Stimulated activated CD8-positive, alpha-beta memory T cell treated with anti-CD3 and anti-CD28 coated beads, Interleukin-15, amount 100 ng/mL, for 1 hour (primary cell): Measurements from ENCODE around the gene MYCBP.
"Not testable (repeated sequence)": the region's sequence is repeated elsewhere in the genome, so short reads cannot be mapped to it uniquely, and the experiment has no call there.

Experiments
- DNase-seq: peaks from one replicate; pipeline ENCODE4 v3.0.0-alpha.2; 2020; ENCODE audit warnings: low read depth

MYCBP gene

DNA sequence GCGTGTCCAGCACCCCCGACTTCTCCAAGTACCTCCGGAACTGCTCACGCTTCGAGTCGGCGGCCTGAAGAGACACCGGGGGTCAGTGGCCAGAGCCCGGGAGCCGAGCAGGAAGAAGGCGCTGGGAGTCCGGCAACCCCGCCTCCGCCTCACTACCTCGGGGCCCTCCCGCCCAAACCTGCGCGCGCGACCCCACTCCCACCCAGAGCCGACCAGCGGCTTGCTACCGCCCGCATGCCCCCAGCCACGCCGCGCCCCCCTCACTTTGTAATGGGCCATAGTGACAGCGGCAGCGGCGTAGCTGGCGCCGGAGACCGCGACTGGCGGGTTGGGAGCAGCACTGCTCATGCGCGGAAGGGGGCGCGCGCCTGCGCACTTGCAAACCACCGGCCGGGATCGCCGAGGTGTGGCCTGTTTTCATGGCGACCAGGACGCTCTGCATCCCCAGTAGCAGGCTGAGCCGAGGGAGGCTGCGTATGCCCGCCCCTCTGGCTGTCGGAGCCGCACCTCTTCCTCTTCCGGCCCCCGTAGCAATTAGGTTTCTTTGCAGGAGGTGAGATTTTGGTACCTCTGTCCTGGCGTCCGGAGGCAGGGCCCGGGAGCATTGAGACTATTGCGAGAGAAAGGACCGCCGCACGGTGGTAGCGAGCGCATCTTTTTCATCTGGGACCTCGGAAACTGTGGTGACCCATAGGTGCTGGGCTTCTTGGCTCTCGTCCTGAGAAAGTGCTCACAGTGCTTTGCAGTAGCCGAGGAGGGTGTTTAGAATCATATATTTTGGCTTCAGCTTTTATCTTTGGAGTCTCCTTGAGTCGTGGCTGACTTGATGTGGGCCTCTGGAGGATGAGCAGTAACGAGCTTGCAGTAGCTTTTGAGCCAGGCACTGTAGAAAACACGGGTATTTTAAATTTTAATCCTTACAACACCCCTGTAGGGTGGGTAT, at the start of gene MYCBP:
MYCBP (minus strand) TSS at position 322 of the 943 bp plus-strand sequence; CDS start at position 279, 43 bp downstream.
- peak; percentile 89 for DNase-seq

DNA sequence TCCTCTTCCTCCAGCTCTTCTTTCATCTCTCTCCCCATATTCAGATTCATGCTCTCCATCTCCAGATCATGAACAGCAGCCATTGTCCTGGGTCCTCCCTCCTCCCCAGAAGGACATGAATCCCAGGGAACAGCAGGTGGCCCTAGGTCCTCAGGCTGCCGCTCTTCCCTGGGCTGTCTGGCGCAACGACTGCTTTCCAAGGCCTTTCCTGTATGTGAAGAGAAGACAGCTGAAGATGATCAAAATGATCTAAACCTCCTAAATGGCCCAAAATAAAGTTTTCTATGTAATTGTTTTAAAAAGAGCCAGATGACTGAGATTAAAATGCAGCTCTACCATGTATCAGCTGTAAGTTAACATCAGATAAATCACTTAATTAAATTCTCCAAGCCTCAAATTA, 46.0 kb upstream of the MYCBP start:
- no peak for DNase-seq

DNA sequence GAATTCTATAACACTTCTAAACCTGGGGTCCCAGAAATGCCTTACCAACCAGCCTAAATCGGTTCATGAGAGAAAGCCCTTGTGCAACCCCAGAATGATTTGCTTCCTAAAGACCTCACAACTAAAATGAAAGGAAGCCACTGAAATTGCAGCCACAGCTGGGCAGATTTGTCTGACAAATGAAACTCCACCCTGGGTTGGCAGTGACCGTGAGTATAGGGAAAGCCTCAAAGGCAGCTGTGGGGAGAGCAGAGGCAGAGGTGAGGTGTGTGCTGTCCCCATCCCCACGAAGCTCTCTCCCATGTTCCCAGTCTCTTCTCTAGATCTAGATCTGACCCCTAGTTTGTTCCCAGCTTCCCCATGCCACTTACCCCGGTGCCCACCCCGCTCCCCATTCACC, 45.4 kb upstream of the MYCBP start:
- DNase-seq: no peak

GRCh38 chr1:38917772-38918171, 44.6 kb upstream of the MYCBP start:
- no peak for DNase-seq

DNA sequence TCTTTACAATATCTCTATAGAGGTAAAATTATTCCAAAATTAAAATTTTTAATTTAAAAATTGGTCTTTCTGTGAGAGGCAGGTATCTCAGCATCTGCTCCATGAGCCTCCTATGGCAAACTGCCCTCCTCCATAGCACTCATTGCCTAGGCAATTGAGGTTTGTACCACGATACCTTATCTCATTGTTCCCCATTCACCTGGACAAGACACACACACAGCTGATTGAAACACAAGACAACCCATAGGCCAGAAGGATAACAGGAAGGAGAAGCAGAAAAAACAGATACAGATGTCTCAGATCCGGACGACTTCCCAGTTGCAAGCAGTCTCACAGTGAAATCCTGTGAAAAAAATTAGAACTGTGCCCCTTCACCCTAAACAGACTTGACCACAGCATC, 44.2 kb upstream of the MYCBP start:
- DNase-seq: no peak

- DNase-seq: no peak
These were observed 42.3 kb upstream of the MYCBP start for GRCh38 chr1:38915352-38915948.

DNA sequence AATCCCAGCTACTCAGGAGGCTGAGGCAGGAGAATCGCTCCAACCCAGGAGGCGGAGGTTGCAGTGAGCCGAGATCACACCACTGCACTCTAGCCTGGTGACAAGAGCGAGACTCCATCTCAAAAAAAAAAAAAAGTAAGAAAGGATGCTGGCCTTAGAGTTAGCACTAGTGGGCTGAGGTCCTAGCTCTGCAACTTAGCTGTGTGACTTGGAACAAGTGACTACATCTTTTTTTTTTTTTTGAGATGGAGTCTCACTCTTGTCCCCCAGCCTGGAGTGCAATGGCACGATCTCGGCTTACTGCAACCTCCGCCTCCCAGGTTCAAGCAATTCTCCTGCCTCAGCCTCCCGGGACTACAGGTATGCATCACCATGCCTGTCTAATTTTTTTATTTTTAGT, 41.8 kb upstream of the MYCBP start:
- DNase-seq: not testable (repeated sequence)

DNA sequence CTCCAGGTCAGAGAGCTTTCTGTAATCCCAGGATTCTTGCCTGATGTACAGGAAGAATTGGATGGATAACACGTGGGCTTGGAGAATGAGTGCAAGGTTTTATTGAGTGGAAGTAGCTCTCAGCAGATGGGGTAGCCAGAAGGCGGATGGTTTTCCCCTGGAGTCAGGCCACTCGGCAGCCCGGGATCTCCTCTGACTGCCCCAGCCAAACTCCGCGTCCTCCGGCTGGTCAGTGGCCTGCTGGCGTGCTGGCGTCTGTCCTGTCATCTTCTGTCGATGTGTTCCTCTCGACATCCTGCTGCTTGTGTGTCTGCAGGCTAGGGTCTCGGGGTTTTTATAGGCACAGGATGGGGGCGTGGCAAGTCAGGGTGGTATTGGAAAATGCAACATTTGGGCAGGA, 35.7 kb upstream of the MYCBP start:
- no peak for DNase-seq

- no peak for DNase-seq
These were observed 32.8 kb upstream of the MYCBP start for GRCh38 chr1:38905985-38906384.

DNA sequence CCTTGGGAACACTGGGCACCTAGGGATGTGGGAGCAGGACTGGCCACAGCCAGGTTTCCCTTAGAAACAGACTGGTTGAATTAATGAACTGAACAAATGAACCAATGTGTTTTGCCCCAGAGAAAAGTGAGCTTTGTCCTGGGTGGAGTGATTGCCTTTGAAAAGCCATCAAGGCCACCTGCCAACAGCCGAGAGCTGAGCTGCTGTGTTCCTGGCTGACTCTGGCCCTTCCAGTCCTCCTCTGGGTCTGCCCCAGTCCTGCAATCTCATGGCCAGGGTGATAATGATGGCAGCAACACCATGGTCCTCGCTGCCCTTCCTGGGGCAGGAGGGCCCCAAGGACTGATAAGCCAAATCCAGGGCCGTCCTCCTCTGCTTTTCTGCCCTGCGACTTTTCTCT, 26.4 kb upstream of the MYCBP start:
- DNase-seq: no peak

- no peak for DNase-seq
These were observed 25.6 kb upstream of the MYCBP start for GRCh38 chr1:38898653-38899230.

DNA sequence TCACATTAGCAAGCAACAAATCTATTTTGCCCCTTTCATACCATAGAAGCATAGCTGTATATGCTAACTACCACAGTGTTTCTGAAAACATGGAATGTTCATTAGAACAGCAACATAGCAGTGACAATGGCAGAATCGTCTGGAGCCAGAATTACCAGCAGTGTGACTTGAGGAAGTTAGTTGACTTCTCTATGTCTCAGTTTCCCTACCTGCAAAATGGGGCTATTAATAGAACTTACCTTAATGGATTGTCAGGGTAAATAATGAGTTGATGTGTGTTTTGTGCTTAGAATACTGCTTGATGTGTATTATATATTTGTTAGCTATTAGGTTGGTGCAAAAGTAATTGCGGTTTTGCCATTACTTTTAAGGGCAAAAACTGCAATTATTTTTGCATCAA, 23.0 kb upstream of the MYCBP start:
- no peak for DNase-seq

DNA sequence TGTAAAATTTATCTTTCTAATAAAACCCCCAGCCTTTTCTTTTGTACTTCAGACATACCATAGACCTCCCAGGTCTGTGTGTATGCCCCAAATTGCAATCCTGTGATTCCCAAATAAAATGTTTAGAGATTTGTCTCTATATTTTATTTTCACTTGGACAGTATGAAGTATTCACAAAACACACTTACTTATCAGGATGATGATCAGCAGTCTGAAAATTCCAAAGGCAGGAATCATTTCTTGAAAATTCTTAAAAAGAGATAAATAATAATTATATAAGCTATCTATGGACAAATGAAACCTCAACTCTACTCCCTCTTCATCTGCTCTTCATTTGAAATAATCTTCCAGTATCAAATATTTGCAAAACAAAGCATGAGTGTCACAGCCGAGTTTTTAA, 19.8 kb upstream of the MYCBP start:
- DNase-seq: no peak

DNA sequence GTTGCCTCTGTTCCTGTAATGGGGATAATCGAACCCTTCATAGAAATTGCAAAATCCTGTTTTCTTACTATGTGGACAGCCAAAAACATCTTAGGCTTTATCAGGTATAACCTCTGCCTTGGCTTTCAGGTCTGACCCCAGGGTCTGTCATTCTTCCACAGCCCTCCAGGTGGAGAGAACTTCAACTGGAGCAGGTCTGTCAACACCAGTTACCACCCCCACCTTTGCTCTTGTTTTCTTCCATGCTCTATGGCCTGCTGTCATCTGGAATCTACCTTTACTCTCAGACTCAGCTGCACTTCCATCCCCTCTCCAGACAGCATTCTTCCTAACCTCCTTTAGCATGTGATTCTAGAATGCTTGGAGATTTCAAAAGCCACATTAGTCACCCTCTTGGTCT, 18.6 kb upstream of the MYCBP start:
- no peak for DNase-seq

DNA sequence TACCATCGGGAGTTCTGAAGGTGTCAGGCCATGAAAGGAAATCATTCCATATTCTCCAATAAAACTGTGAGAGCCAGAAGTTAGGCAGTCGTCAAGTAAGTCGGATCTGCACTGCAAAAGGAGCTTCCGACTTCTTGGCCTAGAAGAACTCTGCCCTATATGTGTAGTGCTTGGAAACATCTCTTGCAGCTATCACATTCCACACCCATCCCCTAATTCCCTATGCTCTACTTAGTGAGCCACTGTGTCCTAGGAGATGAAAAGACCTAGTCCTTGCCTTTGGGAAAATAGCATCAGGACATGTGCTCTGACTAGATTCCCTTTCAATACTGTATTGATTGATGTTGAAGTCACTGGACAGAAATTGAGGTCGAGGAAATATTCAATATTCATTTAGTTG, 16.4 kb upstream of the MYCBP start:
- no peak for DNase-seq

DNA sequence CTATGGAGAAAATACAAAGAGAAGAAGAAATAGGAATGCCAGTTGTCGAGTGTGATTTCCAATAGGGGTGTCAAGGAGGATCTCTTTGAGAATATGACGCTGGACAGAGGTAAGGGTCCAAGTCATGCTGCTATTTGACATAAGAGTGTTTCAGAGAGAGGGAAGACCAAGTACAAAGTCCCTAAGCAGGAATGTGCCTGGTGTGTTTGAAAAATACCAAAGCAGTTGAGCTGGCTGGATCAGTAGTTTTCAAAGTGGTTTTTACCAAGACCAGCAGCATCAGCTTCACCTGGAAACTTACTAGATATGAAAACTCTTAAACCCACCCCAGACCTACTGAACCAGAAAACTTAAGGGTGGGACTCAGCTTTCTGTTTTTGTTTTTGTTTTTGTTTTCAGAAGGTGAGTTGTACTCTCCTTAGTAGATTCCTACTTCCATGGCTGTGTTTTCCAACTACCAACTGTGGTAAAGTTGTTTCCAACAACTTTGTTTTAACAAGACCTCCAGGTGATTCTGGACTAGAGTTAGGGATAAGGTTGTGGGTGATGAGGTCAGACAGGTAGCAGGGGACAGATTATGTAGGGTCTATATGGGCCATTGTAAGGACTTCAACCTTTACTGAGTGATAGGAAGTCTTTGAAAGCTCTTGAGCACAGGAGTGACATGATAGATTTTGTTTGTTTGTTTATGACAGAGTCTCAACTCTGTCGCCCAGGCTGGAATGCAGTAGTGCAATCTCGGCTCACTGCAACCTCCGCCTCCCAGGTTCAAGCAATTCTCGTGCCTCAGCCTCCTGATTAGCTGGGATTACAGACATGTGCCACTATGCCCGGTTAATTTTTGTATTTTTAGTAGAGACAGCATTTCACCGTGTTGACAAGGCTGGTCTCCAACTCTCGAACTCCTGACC, 15.5 kb upstream of the MYCBP start:
- DNase-seq: no peak

GRCh38 chr1:38885092-38885491, 11.9 kb upstream of the MYCBP start:
- DNase-seq: no peak

DNA sequence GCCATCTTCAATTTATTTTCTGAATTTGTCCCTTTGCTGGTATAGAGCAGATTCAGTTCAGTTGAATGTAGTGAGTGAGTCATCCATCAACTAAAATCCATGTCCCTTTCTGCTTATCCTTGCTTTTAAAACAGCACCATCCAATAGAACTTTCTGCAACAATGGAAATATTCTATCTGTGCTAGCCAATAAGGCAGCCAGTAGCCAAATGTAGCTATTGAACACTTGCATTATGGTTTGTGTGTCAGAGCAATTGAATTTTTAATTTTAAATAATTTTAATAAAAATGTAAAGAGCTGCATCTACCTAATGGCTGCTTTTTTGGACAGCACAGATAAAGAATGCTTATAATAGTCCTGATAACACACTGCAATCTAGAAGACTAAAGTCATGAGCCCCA, 8.3 kb upstream of the MYCBP start, which contains the start of gene GJA9:
GJA9 (minus strand) TSS at position 101 of the 400 bp plus-strand sequence. CDS start 5,489 bp downstream, outside the sequence.
- DNase-seq: no peak

DNA sequence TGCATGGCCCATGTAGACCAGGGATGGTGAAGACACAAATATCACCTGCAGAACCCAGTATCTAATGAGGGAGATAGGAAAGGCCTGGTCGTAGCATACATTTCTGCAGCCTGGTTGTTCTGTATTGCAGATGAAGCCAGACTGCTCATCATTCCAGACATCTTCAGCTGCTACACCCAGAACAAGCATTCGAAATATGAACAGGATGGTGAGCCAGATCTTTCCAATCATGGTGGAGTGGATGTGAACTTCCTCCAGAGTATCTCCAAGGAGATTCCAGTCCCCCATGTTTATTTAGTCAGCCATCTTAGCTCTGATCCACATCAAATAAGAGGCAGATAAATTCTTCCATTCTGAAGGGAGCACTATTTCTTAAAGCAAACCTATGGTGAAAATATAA, 2.7 kb upstream of the MYCBP start:
- no peak for DNase-seq

- DNase-seq: no peak
These were observed 634 bp downstream of the MYCBP start for GRCh38 chr1:38872401-38873026.

DNA sequence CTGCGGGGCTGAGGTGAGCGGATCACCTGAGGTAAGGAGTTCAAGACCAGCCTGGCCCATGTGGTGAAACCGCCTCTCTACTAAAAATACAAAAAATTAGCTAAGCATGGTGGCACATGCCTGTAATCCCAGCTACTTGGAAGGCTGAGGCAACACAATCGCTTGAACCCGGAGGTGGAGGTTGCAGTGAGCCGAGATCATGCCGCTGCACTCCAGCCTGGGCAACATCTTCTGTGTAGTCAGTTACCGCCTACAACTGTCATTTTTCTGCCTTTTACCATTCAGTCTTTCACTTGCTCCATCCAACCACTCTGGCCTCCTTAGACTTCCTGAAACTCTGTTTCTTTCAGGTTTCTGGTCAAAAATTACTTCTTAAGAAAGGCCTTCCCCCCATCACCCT, 2.2 kb downstream of the MYCBP start:
- no peak for DNase-seq

DNA sequence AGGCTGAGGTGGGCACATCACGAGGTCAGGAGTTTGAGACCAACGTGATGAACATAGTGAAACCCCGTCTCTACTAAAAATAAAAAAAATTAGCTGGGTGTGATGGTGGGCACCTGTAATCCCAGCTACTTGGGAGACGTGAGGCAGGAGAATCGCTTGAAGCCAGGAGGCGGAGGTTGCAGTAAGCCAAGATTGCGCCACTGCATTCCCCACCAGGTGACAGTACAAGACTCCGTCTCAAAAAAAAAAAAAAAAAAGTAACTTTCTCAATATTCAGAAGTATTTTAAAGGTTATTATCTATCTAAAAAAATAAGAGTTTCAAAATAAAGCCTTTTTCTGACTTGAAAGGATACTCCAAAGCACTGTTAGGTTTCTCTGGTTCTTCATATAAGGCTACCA, 5.9 kb downstream of the MYCBP start:
- DNase-seq: no peak
